Loucy (cell line): ENCODE data around the gene ENPP1.
"Not testable (repeated sequence)": the region's sequence is repeated elsewhere in the genome, so short reads cannot be mapped to it uniquely, and the experiment has no call there.

Experiments
- H2AFZ ChIP-seq: fragments of 200-600 bp; sonication (generic); 2 replicates; pipeline ENCODE4 v1.6.0; 2016; ENCODE audit warnings: antibody characterized with exemption, mild to moderate bottlenecking, low read length, moderate library complexity
- H3F3A ChIP-seq: fragments of 200-600 bp; 2 replicates; pipeline ENCODE4 v1.6.0; 2016; ENCODE audit warnings: antibody characterized with exemption, low read depth, mild to moderate bottlenecking
- H3K27me3 ChIP-seq: fragments of 200-600 bp; sonication (generic); 2 replicates; pipeline ENCODE4 v1.6.1; 2014; ENCODE audit warnings: low read length, mild to moderate bottlenecking; ENCODE audit not compliant: insufficient read depth, poor library complexity, severe bottlenecking
- H3K36me3 ChIP-seq: fragments of 200-600 bp; sonication (generic); 2 replicates; pipeline ENCODE4 v1.6.1; 2016; ENCODE audit warnings: low read length; ENCODE audit not compliant: insufficient read depth
- H3K4me1 ChIP-seq: fragments of 200-600 bp; sonication (generic); 2 replicates; pipeline ENCODE4 v1.5.1; 2014; ENCODE audit warnings: low read length, mild to moderate bottlenecking; ENCODE audit not compliant: insufficient read depth, poor library complexity, severe bottlenecking
- H3K4me2 ChIP-seq: fragments of 200-600 bp; sonication (generic); 2 replicates; pipeline ENCODE4 v1.6.0; 2014; ENCODE audit warnings: antibody characterized with exemption, low read length, low read depth, mild to moderate bottlenecking; ENCODE audit not compliant: poor library complexity, severe bottlenecking
- H3K4me3 ChIP-seq: fragments of 200-600 bp; sonication (generic); 2 replicates; pipeline ENCODE4 v1.5.1; 2014; ENCODE audit warnings: low read length, mild to moderate bottlenecking, mixed read lengths; ENCODE audit not compliant: poor library complexity, severe bottlenecking
- H3K79me2 ChIP-seq: fragments of 200-600 bp; sonication (generic); 2 replicates; pipeline ENCODE4 v1.6.1; 2014; ENCODE audit warnings: low read length; ENCODE audit not compliant: insufficient read depth
- H3K9ac ChIP-seq: fragments of 200-600 bp; sonication (generic); 2 replicates; pipeline ENCODE4 v1.6.0; 2014; ENCODE audit warnings: mild to moderate bottlenecking, low read depth, low read length, moderate library complexity; ENCODE audit not compliant: poor library complexity, severe bottlenecking
- H3K9me2 ChIP-seq: fragments of 200-600 bp; sonication (generic); replicated peaks from 2 replicates; pipeline ENCODE4 v1.6.1; 2016; ENCODE audit warnings: low read depth, low read length, mixed read lengths
- H3K9me3 ChIP-seq: fragments of 200-600 bp; sonication (generic); 2 replicates; pipeline ENCODE4 v1.6.1; 2014; ENCODE audit warnings: mild to moderate bottlenecking, antibody characterized with exemption, low read length, low read depth; ENCODE audit not compliant: insufficient read depth
- H4K20me1 ChIP-seq: fragments of 200-600 bp; sonication (generic); 2 replicates; pipeline ENCODE4 v1.6.0; 2014; ENCODE audit warnings: antibody characterized with exemption, low read length, mild to moderate bottlenecking; ENCODE audit not compliant: insufficient read depth, poor library complexity, severe bottlenecking
- CTCF ChIP-seq: fragments of 200-600 bp; sonication (generic); conservative IDR thresholded peaks from 2 replicates; pipeline ENCODE4 v1.5.1; 2014; ENCODE audit warnings: mild to moderate bottlenecking, antibody characterized with exemption, low read length
- EZH2phosphoT487 ChIP-seq: fragments of 200-600 bp; IDR thresholded peaks from 2 replicates; pipeline ENCODE4 v1.6.1; 2018; ENCODE audit warnings: antibody characterized with exemption, mild to moderate bottlenecking, moderate library complexity, borderline replicate concordance

The ENPP1 gene

DNA sequence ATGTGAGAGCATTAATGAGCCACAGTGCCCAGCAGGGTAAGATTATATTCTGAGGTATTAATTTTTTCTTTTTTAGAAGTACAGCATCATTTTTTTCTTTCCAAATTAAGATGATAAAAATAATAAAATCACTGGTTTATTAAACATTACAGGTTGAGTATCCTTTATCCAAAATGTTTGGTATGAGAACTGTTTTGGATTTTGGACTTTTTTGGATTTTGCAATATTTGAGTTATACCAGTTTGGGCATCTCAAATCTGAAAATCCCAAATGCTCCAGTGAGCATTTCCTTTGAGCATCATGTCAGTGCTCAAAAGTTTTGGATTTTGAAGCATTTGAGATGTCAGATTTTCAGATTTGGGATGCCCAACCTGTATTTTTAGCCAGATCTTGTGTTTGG lies 44.4 kb downstream of the ENPP1 start:
- Histone ChIP-seq H3K9me2 (no peaks in the 10 kb centered on the region), H3K36me3 (no peaks in the 10 kb centered on the region), H3F3A (no peaks in the 10 kb centered on the region), H3K9ac (no peak overlapping the region), H2AFZ (no peak overlapping the region), H3K27me3 (no peaks in the 10 kb centered on the region), H3K4me2 (no peak overlapping the region), H3K9me3 (no peaks in the 10 kb centered on the region), H3K79me2 (no peaks in the 10 kb centered on the region), H4K20me1 (no peaks in the 10 kb centered on the region), H3K4me1 (no peaks in the 10 kb centered on the region), H3K4me3 (no peak overlapping the region)
- no peak for TF ChIP-seq EZH2phosphoT487
- no peak for TF ChIP-seq CTCF

- Histone ChIP-seq H2AFZ (no peak overlapping the region), H3K79me2 (no peaks in the 10 kb centered on the region), H3K9ac (no peak overlapping the region), H3K4me1 (no peaks in the 10 kb centered on the region), H3K27me3 (no peaks in the 10 kb centered on the region), H3K9me2 (no peaks in the 10 kb centered on the region), H3F3A (no peaks in the 10 kb centered on the region), H4K20me1 (no peaks in the 10 kb centered on the region), H3K4me2 (no peak overlapping the region), H3K9me3 (no peaks in the 10 kb centered on the region), H3K4me3 (no peak overlapping the region), H3K36me3 (no peaks in the 10 kb centered on the region)
- TF ChIP-seq EZH2phosphoT487 (no peak), CTCF (no peak)
Observed at GRCh38 chr6:131854803-131855202, 47.0 kb downstream of the ENPP1 start.

DNA sequence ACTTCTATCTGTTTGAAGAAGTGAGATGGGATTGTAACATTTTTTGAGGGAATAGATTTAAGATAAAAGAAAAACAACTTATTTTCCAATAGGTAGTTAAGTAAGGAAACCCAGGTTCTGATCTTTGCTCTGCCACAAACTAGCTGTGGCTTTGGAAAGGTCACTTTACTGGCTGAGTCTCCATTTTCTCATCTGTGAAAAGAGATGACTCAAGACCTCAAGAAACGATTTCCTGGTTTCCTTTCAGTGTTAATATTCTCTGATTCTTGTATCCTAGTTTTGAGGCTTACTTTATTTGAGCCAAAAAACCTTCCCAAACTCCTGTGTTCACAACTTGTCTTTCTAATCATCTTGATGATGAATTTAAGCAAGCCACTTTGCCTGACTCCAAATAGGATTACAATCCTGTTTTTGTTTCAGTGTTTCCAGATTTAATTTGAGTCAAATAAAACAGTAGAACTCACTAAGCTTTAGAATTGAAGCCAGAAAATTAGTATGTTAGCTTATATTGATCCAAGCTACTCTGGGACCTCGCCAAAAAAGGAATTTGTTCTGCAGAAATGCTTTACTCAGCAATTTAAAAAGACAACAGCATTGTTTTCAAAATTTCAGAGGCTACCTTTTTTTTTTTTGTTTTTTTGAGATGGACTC lies 51.1 kb downstream of the ENPP1 start:
- Histone ChIP-seq H3K9me2 (no peaks in the 10 kb centered on the region), H2AFZ (no peak overlapping the region), H3K9ac (no peak overlapping the region), H3K4me2 (no peak overlapping the region), H3K4me1 (no peaks in the 10 kb centered on the region), H3K4me3 (no peak overlapping the region), H3K79me2 (no peaks in the 10 kb centered on the region), H3K36me3 (no peaks in the 10 kb centered on the region), H4K20me1 (no peaks in the 10 kb centered on the region), H3F3A (no peaks in the 10 kb centered on the region), H3K9me3 (no peaks in the 10 kb centered on the region), H3K27me3 (no peaks in the 10 kb centered on the region)
- TF ChIP-seq CTCF (no peak), EZH2phosphoT487 (no peak)

DNA sequence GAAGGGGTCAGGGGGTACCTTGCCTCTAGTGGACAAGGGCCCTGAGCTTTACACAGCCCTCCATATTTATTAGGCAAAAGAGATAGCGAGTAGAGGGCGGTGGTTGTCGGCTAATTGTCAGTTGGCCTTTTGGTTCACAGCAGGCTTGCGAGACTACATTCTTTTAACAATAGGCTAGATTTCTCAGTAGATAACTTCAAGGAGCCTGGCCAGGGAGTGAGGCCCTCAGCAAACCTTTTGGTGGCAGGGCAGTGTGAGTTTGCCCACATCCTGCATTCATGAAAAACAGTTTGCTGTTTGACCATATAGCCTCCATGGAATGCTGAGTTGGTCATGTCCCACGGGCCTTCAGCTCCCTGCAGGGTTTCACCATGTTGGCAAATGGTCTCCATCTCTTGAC lies 51.8 kb downstream of the ENPP1 start:
- H3K36me3 ChIP-seq, H3K9me2 ChIP-seq, H3K9ac ChIP-seq, H3K4me1 ChIP-seq, H2AFZ ChIP-seq, H3K4me2 ChIP-seq, H3K9me3 ChIP-seq, H3K79me2 ChIP-seq, H3K27me3 ChIP-seq, H4K20me1 ChIP-seq, H3F3A ChIP-seq, H3K4me3 ChIP-seq: not testable (repeated sequence)
